Esophagus squamous epithelium (tissue), 4 donors: Measurements from ENCODE around the gene TMEM38B.

ENCODE experiments used
- CTCF ChIP-seq, 6 experiments: fragments of 450-650 bp in 4 of 6; fragments of 200-600 bp in 2 of 6; sonication (generic) in 2 of 6; IDR thresholded peaks; one replicate each; pipeline ENCODE4 v1.5.1; 2016 to 2019; ENCODE audit warnings: antibody characterized with exemption in 6 of 6, mild to moderate bottlenecking in 4 of 6, moderate library complexity in 4 of 6
- POLR2A ChIP-seq, 4 donors: fragments of 450-650 bp; IDR thresholded peaks; one replicate each; pipeline ENCODE4 v1.6.1; 2017; ENCODE audit warnings: antibody characterized with exemption in 4 of 4, mild to moderate bottlenecking in 4 of 4, moderate library complexity in 3 of 4

GRCh38 chr9:105751761-105752160 is 57.4 kb downstream of the TMEM38B start:
- TF ChIP-seq CTCF (IDR thresholded peaks at IDR 0.05) (no peak), POLR2A (IDR thresholded peaks at IDR 0.05) (no peak)
